HFFc6 (cell line): Measurements from ENCODE around the gene SLC44A4. TPM values are rescaled to one million over a fixed set of nuclear protein-coding genes. Genes with fewer than 3 reads are reported as not detected.

Experiments used
- DNase-seq: peaks from one replicate; pipeline ENCODE4 v3.0.0-alpha.2; 2018
- H3K27ac Mint-ChIP-seq: 2 replicates; pipeline ENCODE4 v1.8.0; 2020; ENCODE audit warnings: mild to moderate bottlenecking, mixed read lengths
- H3K27me3 Mint-ChIP-seq: 2 replicates; pipeline ENCODE4 v1.8.0; 2021; ENCODE audit warnings: mild to moderate bottlenecking, moderate library complexity, mixed read lengths; ENCODE audit not compliant: insufficient read depth
- H3K36me3 Mint-ChIP-seq: 2 replicates; pipeline ENCODE4 v1.8.0; 2021; ENCODE audit warnings: low read depth, mixed read lengths
- H3K4me1 Mint-ChIP-seq: 2 replicates; pipeline ENCODE4 v1.8.0; 2020; ENCODE audit warnings: low read depth, mixed read lengths
- H3K4me3 Mint-ChIP-seq: 2 replicates; pipeline ENCODE4 v1.8.0; 2020; ENCODE audit warnings: mild to moderate bottlenecking, moderate library complexity, mixed read lengths
- H3K9me3 Mint-ChIP-seq: 2 replicates; pipeline ENCODE4 v1.8.0; 2020; ENCODE audit warnings: mild to moderate bottlenecking, mixed read lengths
- total RNA-seq, 6 experiments: library from RNA; stranded (reverse); fragmentation: NEBNext Ultra II Directional; extraction: Animal tissue kit (Norgen Biotek cat#: 25700); gene quantifications; 2 replicates in 1 of 6; 3 replicates in 5 of 6; pipeline ENCODE4 v1.2.3, GENCODE V29; 2021
- TF ChIP-seq, protein P1 (sequence below): fragments of 200-600 bp; sonication (generic); IDR thresholded peaks from 2 replicates; pipeline ENCODE4 v1.5.0; 2021; ENCODE audit warnings: antibody characterized with exemption, mild to moderate bottlenecking

The SLC44A4 gene
- total RNA-seq, 6 experiments from 2014 or later: 0.10 TPM; not detected in 5

DNA sequence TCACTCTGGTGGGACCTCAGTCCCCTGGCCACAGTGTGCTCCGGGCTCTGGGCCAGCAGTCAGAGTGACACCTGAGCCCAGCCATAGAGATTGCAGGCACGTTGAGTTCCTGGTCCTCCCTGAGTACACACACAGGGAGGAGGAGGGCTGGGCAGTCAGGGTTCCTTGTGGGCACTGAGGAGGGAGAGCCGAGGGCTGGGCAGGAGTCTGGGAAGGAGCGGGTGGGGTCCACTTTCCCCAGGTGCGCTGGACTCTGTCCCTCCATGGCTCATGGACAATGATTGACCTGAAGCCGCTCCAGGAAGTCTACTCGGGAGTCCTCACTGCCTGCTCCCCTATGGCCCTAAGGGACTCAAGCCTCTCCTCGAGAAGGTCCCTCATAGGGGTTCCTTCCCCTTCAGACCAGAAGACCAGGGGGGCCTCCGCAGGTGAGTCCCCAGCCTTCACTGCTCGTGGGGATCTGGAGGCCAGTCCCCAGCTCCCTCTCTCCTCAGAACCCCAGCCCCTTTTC is 1.1 kb downstream of the SLC44A4 start:
- peaks cover 4% of the 10 kb centered on the region for H3K27me3 Mint-ChIP-seq
- peaks cover 15% of the 10 kb centered on the region for H3K4me1 Mint-ChIP-seq
- H3K4me3 Mint-ChIP-seq: no peak overlapping the region
- H3K9me3 Mint-ChIP-seq: no peaks in the 10 kb centered on the region
- H3K27ac Mint-ChIP-seq: no peak overlapping the region
- DNase-seq: no peak
- TF ChIP-seq, protein P1, sequence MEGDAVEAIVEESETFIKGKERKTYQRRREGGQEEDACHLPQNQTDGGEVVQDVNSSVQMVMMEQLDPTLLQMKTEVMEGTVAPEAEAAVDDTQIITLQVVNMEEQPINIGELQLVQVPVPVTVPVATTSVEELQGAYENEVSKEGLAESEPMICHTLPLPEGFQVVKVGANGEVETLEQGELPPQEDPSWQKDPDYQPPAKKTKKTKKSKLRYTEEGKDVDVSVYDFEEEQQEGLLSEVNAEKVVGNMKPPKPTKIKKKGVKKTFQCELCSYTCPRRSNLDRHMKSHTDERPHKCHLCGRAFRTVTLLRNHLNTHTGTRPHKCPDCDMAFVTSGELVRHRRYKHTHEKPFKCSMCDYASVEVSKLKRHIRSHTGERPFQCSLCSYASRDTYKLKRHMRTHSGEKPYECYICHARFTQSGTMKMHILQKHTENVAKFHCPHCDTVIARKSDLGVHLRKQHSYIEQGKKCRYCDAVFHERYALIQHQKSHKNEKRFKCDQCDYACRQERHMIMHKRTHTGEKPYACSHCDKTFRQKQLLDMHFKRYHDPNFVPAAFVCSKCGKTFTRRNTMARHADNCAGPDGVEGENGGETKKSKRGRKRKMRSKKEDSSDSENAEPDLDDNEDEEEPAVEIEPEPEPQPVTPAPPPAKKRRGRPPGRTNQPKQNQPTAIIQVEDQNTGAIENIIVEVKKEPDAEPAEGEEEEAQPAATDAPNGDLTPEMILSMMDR: no peak
- peaks cover 25% of the 10 kb centered on the region for H3K36me3 Mint-ChIP-seq

DNA sequence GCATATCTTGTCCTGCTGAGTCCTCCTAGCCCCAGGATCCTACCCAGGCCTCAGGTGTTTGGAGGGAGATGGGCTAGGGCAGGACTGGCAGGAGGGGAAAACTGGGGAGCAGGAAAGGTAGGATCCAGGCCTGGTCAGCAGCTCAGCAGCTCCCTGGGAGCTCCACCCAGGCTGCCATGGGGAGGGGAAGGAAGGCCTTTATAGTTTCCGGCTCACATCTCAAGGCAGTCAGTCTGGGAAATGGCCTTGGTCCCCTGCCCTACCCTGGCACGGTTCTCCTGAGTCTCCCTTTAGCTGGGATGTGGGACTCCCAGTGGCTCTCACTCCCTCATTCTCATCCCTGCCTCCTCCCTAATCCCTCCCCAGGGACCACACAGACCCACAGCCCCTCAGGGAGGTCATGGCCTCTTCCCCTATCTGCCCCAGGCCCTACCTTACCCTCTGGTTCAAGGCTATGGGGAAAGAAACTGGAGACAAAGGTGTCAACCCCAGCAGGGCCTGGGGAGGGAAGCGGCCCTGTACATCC is 1.6 kb downstream of the SLC44A4 start:
- H3K4me1 Mint-ChIP-seq: peaks cover 10% of the 10 kb centered on the region
- H3K27ac Mint-ChIP-seq: no peak overlapping the region
- H3K4me3 Mint-ChIP-seq: no peak overlapping the region
- no peaks in the 10 kb centered on the region for H3K9me3 Mint-ChIP-seq
- TF ChIP-seq, protein P1: no peak
- peaks cover 4% of the 10 kb centered on the region for H3K27me3 Mint-ChIP-seq
- DNase-seq: no peak
- peaks cover 20% of the 10 kb centered on the region for H3K36me3 Mint-ChIP-seq

DNA sequence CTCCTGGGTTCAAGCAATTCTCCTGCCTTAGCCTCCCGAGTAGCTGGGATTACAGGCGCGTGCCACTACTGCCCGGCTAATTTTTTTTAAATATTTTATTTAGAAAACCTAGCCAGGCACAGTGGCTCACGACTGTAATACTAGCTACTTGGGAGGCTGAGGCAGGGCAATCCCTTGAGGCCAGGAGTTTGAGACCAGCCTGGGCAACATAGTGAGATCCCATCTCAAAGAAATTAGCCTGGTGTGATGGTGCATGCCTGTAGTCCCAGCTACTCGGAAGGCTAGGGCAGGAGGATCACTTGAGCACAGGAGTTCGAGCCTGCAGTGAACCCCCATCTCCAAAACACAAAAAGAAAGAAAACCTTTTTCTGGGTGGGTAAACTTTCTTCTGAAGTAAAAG is 2.4 kb downstream of the SLC44A4 start:
- Mint-ChIP-seq H3K27me3 (peaks cover 4% of the 10 kb centered on the region), H3K9me3 (no peaks in the 10 kb centered on the region), H3K27ac (no peak overlapping the region), H3K4me3 (no peak overlapping the region), H3K4me1 (peaks cover 9% of the 10 kb centered on the region), H3K36me3 (peaks cover 14% of the 10 kb centered on the region)
- DNase-seq: no peak
- TF ChIP-seq, protein P1: no peak

DNA sequence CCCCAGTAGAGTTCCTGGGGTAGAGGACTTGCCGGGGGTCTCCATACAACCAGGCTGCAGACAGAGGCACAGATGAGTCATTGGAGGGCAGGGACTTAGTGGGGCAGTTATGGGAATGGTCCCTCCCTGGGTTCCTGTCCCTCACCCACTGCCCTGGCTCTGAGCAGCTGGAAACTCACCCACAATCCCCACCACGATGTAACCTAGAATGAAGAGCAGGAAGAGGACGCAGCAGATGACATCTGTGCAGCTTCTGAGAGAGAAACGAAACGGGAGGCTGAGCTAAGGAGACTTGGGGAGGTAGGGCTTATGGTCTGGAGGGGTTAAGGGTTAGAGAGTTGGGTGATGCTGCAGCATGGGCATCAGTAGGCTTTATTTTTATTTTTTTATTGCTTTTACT is 2.9 kb downstream of the SLC44A4 start:
- TF ChIP-seq, protein P1: no peak

DNA sequence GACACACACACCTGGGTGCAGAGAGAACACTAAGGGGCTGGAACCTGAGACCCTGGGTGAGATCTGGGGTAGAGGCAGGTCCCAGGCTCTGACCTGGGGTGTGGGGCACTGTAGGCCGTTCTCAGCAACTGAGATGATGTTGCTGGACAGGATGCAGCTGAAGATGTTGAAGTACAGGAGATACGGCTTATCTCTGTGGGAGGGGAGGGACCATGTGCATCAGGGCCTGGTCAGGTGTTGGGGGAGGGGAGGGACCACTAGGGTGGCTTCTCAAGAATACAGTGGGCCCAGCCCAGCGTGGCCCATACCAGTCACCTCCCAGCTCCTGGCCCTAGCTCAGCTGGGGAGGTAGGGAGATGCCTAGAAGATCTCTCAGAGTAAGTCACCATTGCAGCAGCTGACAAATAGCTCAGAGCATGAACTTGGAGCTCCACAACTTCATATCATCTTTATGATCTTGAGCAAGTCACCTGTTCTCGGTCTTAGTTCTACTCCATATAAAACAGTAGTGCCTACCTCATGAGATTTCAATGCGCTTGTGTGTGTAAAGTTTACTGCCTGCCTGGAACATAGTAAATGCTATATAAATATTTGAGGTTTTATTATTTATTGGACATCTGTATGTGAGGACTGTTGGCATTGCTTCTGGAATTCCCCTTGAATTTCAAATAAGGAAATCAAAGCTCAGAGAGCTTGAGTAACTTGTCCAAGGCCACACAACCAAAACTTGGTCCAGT is 3.8 kb downstream of the SLC44A4 start:
- H3K36me3 Mint-ChIP-seq: peaks cover 7% of the 10 kb centered on the region; the same call in 1 of the 2 replicates
- DNase-seq: peak; percentile 19
- no peak overlapping the region for H3K27ac Mint-ChIP-seq

More for the DNA sequence above, 2.9 kb downstream of the SLC44A4 start:
- H3K9me3 Mint-ChIP-seq: no peaks in the 10 kb centered on the region
- H3K4me1 Mint-ChIP-seq: peaks cover 13% of the 10 kb centered on the region
- H3K36me3 Mint-ChIP-seq: peaks cover 9% of the 10 kb centered on the region
- no peak overlapping the region for H3K4me3 Mint-ChIP-seq
- peaks cover 4% of the 10 kb centered on the region for H3K27me3 Mint-ChIP-seq
- no peak overlapping the region for H3K27ac Mint-ChIP-seq
- no peak for DNase-seq

More for the DNA sequence above, 3.8 kb downstream of the SLC44A4 start:
- Mint-ChIP-seq H3K9me3 (no peaks in the 10 kb centered on the region), H3K27me3 (peaks cover 4% of the 10 kb centered on the region), H3K4me1 (peaks cover 16% of the 10 kb centered on the region), H3K4me3 (no peak overlapping the region)
- TF ChIP-seq, protein P1: no peak
